WTC11 (cell line): ENCODE results near the gene SLC2A6.

Experiments
- FOXJ3 ChIP-seq: sonication (generic); formaldehyde crosslinking; IDR thresholded peaks from 2 replicates; pipeline ENCODE4 v1.9.0; 2021; ENCODE audit warnings: missing genetic modification reagents, mild to moderate bottlenecking, borderline replicate concordance
- GABPB1 ChIP-seq: sonication (generic); formaldehyde crosslinking; IDR thresholded peaks from 2 replicates; pipeline ENCODE4 v1.8.1; 2023; ENCODE audit warnings: mild to moderate bottlenecking, missing genetic modification reagents
- KAT7 ChIP-seq: sonication (generic); formaldehyde crosslinking; IDR thresholded peaks from 2 replicates; pipeline ENCODE4 v1.8.1; 2023; ENCODE audit warnings: missing genetic modification reagents, mild to moderate bottlenecking, borderline replicate concordance
- NFE2L1 ChIP-seq: sonication (generic); formaldehyde crosslinking; IDR thresholded peaks from 2 replicates; pipeline ENCODE4 v1.8.1; 2023; ENCODE audit warnings: missing genetic modification reagents
- SP1 ChIP-seq: sonication (generic); formaldehyde crosslinking; conservative IDR thresholded peaks from 2 replicates; pipeline ENCODE4 v1.8.1; 2022; ENCODE audit warnings: missing genetic modification reagents
- TF ChIP-seq, protein P1 (sequence below): fragments of 200-600 bp; IDR thresholded peaks from 2 replicates; pipeline ENCODE4 v1.8.0; 2022; ENCODE audit warnings: antibody characterized with exemption

GRCh38 chr9:133443248-133443647, 35.7 kb downstream of the SLC2A6 start:
- TF ChIP-seq NFE2L1 (CRISPR knock-in tag) (no peak), SP1 (CRISPR knock-in tag) (no peak), GABPB1 (CRISPR knock-in tag) (no peak), KAT7 (CRISPR knock-in tag) (no peak), FOXJ3 (CRISPR knock-in tag) (no peak)
- TF ChIP-seq, protein P1, sequence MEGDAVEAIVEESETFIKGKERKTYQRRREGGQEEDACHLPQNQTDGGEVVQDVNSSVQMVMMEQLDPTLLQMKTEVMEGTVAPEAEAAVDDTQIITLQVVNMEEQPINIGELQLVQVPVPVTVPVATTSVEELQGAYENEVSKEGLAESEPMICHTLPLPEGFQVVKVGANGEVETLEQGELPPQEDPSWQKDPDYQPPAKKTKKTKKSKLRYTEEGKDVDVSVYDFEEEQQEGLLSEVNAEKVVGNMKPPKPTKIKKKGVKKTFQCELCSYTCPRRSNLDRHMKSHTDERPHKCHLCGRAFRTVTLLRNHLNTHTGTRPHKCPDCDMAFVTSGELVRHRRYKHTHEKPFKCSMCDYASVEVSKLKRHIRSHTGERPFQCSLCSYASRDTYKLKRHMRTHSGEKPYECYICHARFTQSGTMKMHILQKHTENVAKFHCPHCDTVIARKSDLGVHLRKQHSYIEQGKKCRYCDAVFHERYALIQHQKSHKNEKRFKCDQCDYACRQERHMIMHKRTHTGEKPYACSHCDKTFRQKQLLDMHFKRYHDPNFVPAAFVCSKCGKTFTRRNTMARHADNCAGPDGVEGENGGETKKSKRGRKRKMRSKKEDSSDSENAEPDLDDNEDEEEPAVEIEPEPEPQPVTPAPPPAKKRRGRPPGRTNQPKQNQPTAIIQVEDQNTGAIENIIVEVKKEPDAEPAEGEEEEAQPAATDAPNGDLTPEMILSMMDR = no peak
